ENCODE data around the gene CYSTM1. TPM values are rescaled to one million over a fixed set of nuclear protein-coding genes. Genes with fewer than 3 reads are reported as not detected.

Gene CYSTM1
- total RNA-seq, 1 donor, result 5.6 TPM

DNA sequence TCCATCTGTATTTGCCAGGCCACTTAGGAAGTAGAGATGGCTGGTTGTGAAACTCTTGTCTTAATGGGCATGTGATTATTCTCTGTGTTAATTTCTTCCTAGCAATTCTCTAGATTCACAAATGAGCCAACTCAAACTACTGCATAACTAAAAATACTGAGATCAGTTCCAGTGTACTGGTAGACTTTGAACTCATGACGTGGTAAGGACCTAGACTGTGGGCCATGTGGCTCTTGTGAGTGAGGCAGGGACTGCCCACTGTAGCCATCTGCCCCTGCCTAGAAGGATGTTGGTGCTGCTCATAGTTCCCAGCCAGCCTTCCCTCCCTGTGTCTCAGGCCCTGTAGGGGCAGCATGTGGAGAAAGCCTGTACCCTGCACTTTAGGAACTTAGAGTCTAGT, 47.4 kb downstream of the CYSTM1 start:
- H3K4me1 ChIP-seq (ENCODE audit: insufficient read depth, low read length), result peaks cover 31% of the 10 kb centered on the region
- no peak overlapping the region for H3K4me3 ChIP-seq (ENCODE audit: low read length)
- no peaks in the 10 kb centered on the region for H3K27me3 ChIP-seq (ENCODE audit: insufficient read depth, low read length)
- no peaks in the 10 kb centered on the region for H3K9me3 ChIP-seq (ENCODE audit: low read depth, low read length)

- no peaks in the 10 kb centered on the region for H3K27me3 ChIP-seq (ENCODE audit: insufficient read depth, low read length)
- H3K4me1 ChIP-seq (ENCODE audit: insufficient read depth, low read length), result peaks cover 31% of the 10 kb centered on the region
- H3K9me3 ChIP-seq (ENCODE audit: low read depth, low read length), result no peaks in the 10 kb centered on the region
- H3K4me3 ChIP-seq (ENCODE audit: low read length), result no peak overlapping the region
These were observed 48.6 kb downstream of the CYSTM1 start for GRCh38 chr5:140223567-140223966.

GRCh38 chr5:140224658-140225057, 49.7 kb downstream of the CYSTM1 start:
- Histone ChIP-seq H3K4me1 (ENCODE audit: insufficient read depth, low read length) (peaks cover 28% of the 10 kb centered on the region), H3K27me3 (ENCODE audit: insufficient read depth, low read length) (no peaks in the 10 kb centered on the region), H3K4me3 (ENCODE audit: low read length) (no peak overlapping the region), H3K9me3 (ENCODE audit: low read depth, low read length) (no peaks in the 10 kb centered on the region)

GRCh38 chr5:140225396-140225795, 50.4 kb downstream of the CYSTM1 start:
- Histone ChIP-seq H3K4me3 (ENCODE audit: low read length) (no peak overlapping the region), H3K27me3 (ENCODE audit: insufficient read depth, low read length) (no peaks in the 10 kb centered on the region), H3K4me1 (ENCODE audit: insufficient read depth, low read length) (peaks cover 22% of the 10 kb centered on the region), H3K9me3 (ENCODE audit: low read depth, low read length) (no peaks in the 10 kb centered on the region)

DNA sequence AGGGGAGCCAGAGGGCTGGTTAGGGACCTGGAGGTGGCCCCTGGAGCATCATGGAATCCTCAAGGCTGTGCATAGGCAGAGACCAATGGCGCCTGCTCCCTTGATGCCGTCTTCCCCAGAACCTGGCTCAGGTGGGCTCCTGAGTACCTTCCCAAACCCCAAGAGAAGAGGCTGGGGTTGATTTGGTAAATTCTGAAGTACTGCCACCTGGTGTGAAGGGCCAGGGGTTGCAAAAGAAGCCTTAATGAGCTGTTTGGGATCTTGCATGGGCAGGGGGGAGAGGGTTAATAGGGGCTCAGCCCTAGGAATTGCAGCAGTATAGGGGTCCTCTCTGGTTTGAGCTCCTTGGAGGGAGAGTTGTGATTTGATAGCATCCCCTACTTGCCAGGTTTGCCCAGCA, 52.1 kb downstream of the CYSTM1 start:
- H3K4me1 ChIP-seq (ENCODE audit: insufficient read depth, low read length), result peaks cover 5% of the 10 kb centered on the region
- H3K27me3 ChIP-seq (ENCODE audit: insufficient read depth, low read length), result no peaks in the 10 kb centered on the region
- H3K9me3 ChIP-seq (ENCODE audit: low read depth, low read length), result no peaks in the 10 kb centered on the region
- no peak overlapping the region for H3K4me3 ChIP-seq (ENCODE audit: low read length)

DNA sequence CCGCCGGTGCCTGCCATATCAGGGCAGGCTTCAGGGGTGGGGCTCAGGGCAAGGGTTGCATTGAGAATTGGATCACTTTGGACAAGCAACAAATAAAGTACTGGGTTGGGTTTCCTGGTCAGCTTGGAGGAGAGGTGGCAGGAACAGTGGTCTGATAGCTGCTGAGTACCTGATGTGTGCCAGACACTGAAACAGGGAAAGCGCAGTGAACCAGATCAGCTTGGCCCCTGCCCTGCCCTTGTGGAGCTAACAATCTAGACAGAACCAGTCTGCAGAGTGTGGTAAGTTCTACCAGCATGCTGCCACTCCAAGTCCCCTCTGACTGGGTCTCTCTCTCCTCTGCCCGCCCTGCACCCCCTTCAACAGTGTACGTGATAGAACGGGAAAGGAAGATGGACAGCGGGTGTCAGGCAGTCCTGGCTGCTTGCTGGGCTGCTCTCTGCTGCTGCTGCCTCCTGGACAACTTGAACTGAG, 53.4 kb downstream of the CYSTM1 start:
- Histone ChIP-seq H3K4me3 (ENCODE audit: low read length) (no peak overlapping the region), H3K9me3 (ENCODE audit: low read depth, low read length) (no peaks in the 10 kb centered on the region), H3K4me1 (ENCODE audit: insufficient read depth, low read length) (no peaks in the 10 kb centered on the region), H3K27me3 (ENCODE audit: insufficient read depth, low read length) (no peaks in the 10 kb centered on the region)

- Histone ChIP-seq H3K4me3 (ENCODE audit: low read length) (no peak overlapping the region), H3K27me3 (ENCODE audit: insufficient read depth, low read length) (no peaks in the 10 kb centered on the region), H3K9me3 (ENCODE audit: low read depth, low read length) (no peaks in the 10 kb centered on the region), H3K4me1 (ENCODE audit: insufficient read depth, low read length) (peaks cover 4% of the 10 kb centered on the region)
These were observed 55.4 kb downstream of the CYSTM1 start for GRCh38 chr5:140230373-140230772.

DNA sequence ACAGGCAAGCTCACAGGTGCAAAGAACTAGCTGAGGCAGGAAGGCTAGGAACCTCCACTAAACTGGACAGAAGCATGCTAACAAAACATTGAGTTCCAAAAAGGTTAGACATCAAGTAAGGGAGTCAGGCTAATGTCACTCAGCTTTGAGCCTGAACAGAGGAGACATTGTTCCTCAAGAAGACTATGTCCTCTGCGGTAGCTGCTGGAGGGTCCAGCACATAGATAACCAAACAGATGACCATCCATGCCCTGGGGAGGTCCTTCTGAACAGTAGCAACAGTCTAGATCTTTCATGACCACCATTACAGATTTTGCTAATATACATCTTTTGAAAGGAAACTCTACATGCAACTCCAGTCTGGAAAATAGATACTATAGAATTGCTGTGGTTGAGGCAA, 57.7 kb downstream of the CYSTM1 start:
- H3K9me3 ChIP-seq (ENCODE audit: low read depth, low read length), result no peaks in the 10 kb centered on the region
- H3K4me1 ChIP-seq (ENCODE audit: insufficient read depth, low read length), result peaks cover 28% of the 10 kb centered on the region
- no peaks in the 10 kb centered on the region for H3K27me3 ChIP-seq (ENCODE audit: insufficient read depth, low read length)
- H3K4me3 ChIP-seq (ENCODE audit: low read length), result no peak overlapping the region

GRCh38 chr5:140234377-140234989, 59.5 kb downstream of the CYSTM1 start:
- H3K27me3 ChIP-seq (ENCODE audit: insufficient read depth, low read length), result no peaks in the 10 kb centered on the region
- peaks cover 35% of the 10 kb centered on the region for H3K4me1 ChIP-seq (ENCODE audit: insufficient read depth, low read length)
- H3K4me3 ChIP-seq (ENCODE audit: low read length), result no peak overlapping the region
- no peaks in the 10 kb centered on the region for H3K9me3 ChIP-seq (ENCODE audit: low read depth, low read length)

- Histone ChIP-seq H3K9me3 (ENCODE audit: low read depth, low read length) (no peaks in the 10 kb centered on the region), H3K4me1 (ENCODE audit: insufficient read depth, low read length) (peaks cover 35% of the 10 kb centered on the region), H3K4me3 (ENCODE audit: low read length) (no peak overlapping the region), H3K27me3 (ENCODE audit: insufficient read depth, low read length) (no peaks in the 10 kb centered on the region)
These were observed 61.0 kb downstream of the CYSTM1 start for GRCh38 chr5:140235791-140236551.

- no peak overlapping the region for H3K4me3 ChIP-seq (ENCODE audit: low read length)
- no peaks in the 10 kb centered on the region for H3K27me3 ChIP-seq (ENCODE audit: insufficient read depth, low read length)
- H3K4me1 ChIP-seq (ENCODE audit: insufficient read depth, low read length), result peaks cover 35% of the 10 kb centered on the region
- H3K9me3 ChIP-seq (ENCODE audit: low read depth, low read length), result no peaks in the 10 kb centered on the region
These were observed 62.1 kb downstream of the CYSTM1 start for GRCh38 chr5:140236891-140237598.

DNA sequence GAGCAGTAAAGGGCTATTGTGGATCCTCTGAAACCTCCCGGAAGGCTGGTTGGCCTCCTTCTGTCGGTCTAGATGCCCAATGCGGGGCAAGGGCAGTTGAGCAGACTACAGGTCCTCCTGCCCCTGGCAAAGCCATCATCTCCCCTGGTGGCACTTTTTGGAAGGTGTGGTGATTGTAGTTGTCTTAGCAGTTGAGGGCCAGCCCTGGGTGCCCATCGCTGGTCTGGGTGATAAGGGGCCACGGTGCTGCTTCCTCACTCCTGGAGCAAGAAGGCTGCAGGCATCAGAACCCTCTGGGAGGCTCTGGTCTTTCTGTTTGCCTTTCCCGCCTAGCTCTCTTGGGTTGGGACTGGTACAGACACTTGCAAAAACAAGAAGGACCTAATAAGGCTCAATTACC, 63.8 kb downstream of the CYSTM1 start:
- Histone ChIP-seq H3K9me3 (ENCODE audit: low read depth, low read length) (no peaks in the 10 kb centered on the region), H3K27me3 (ENCODE audit: insufficient read depth, low read length) (no peaks in the 10 kb centered on the region), H3K4me3 (ENCODE audit: low read length) (no peak overlapping the region), H3K4me1 (ENCODE audit: insufficient read depth, low read length) (peaks cover 35% of the 10 kb centered on the region)

GRCh38 chr5:140239461-140239860, 64.5 kb downstream of the CYSTM1 start:
- peaks cover 36% of the 10 kb centered on the region for H3K4me1 ChIP-seq (ENCODE audit: insufficient read depth, low read length)

GRCh38 chr5:140239939-140240700, 65.1 kb downstream of the CYSTM1 start:
- Histone ChIP-seq H3K9me3 (ENCODE audit: low read depth, low read length) (no peaks in the 10 kb centered on the region), H3K4me3 (ENCODE audit: low read length) (no peak overlapping the region), H3K4me1 (ENCODE audit: insufficient read depth, low read length) (peaks cover 40% of the 10 kb centered on the region), H3K27me3 (ENCODE audit: insufficient read depth, low read length) (no peaks in the 10 kb centered on the region)

More at GRCh38 chr5:140239461-140239860, 64.5 kb downstream of the CYSTM1 start:
- no peak overlapping the region for H3K4me3 ChIP-seq (ENCODE audit: low read length)
- no peaks in the 10 kb centered on the region for H3K9me3 ChIP-seq (ENCODE audit: low read depth, low read length)
- H3K27me3 ChIP-seq (ENCODE audit: insufficient read depth, low read length), result no peaks in the 10 kb centered on the region

Data from mononuclear cell (primary cell).